ENCODE results near the gene S100PBP. TPM values are rescaled to one million over a fixed set of nuclear protein-coding genes. Genes with fewer than 3 reads are reported as not detected.

S100PBP gene
- total and polyA plus RNA-seq, 2 of the 4 experiments (the other 2 are of a cell fraction): 13.9 to 20.3 TPM

DNA sequence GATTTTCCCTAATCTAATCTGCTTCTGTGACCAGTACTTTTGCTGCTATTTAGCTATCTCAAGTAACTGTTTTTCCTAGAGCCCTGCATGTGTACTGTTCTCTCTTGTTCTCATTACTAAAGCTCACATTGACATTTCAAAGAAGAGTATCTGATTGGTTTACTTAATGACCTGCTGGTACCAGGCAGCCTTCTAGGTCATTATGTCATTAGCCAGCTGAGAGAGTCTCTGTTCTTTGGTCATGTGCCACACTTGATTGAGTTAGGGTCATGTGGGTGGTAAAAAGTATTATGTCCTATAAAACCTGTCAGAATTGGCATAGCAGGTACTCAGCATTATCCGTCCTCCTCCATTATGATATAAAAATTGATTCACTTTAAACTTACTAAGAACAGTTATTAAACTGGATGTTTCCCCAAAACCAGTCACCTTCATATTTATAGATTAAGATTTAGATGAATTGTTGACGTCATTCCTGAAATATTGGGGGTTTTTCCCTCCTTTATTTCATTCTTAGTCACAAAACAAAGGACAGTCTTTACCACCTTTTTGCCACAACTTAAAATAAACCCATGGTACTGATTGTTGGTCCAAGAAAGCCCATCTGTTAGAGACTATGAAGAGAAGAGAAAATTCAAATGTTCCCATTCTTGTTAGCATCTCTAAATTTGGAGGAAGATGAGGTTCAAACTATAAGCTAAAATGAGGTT is 31.1 kb downstream of the S100PBP start:
- Histone ChIP-seq H4K8ac (ENCODE audit: low read depth in 2 of 2, low read length in 2 of 2) (no peak overlapping the region), H2AK5ac (ENCODE audit: low read depth, low read length) (no peak overlapping the region), H4K91ac (ENCODE audit: insufficient read depth, low read depth, low read length) (no peak overlapping the region), H3K4me3 (ENCODE audit: insufficient read depth, low read depth, low read length) (no peak overlapping the region), H3K56ac (ENCODE audit: extremely low read depth, insufficient read depth, low read length) (no peak overlapping the region), H3K14ac (replicated peaks; ENCODE audit: low read depth, low read length) (no peak overlapping the region), H3K27ac (ENCODE audit: insufficient read depth, low read length) (no peak overlapping the region), H2AFZ (replicated peaks; ENCODE audit: low read length, poor library complexity) (no peak overlapping the region), H3K4me1 (ENCODE audit: control insufficient read depth, insufficient read depth, low read length) (no peaks in the 10 kb centered on the region), H2BK5ac (ENCODE audit: low read depth, low read length, poor library complexity, severe bottlenecking) (no peak overlapping the region), H4K5ac (ENCODE audit: low read depth, low read length) (no peak overlapping the region), H3K9me1 (ENCODE audit: insufficient read depth, low read length) (no peaks in the 10 kb centered on the region), H3K79me1 (ENCODE audit: low read depth in 1 of 2, low read length in 2 of 2) (peaks cover 4 to 10% of the 10 kb centered on the region in 2 experiments; a peak in 2 of 4 replicates), H3K18ac (ENCODE audit: low read depth, low read length) (no peak overlapping the region), H2AK9ac (replicated peaks; ENCODE audit: low read depth, low read length, poor library complexity) (no peak overlapping the region), H3K9ac (ENCODE audit: low read depth, low read length) (no peak overlapping the region), H3K23ac (ENCODE audit: low read depth, low read length) (no peak overlapping the region), H4K20me1 (ENCODE audit: insufficient read depth, low read length) (no peaks in the 10 kb centered on the region), H2BK20ac (ENCODE audit: low read depth, low read length) (no peak overlapping the region), H2BK15ac (ENCODE audit: low read depth, low read length) (no peak overlapping the region), H2BK120ac (ENCODE audit: low read depth, low read length) (no peak overlapping the region), H3K4ac (ENCODE audit: low read depth, low read length) (no peak overlapping the region), H3K4me2 (ENCODE audit: low read depth, low read length) (no peak overlapping the region), H3K36me3 (ENCODE audit: control insufficient read depth, insufficient read depth, low read length) (peaks cover 21% of the 10 kb centered on the region), H3K9me3 (ENCODE audit: control insufficient read depth, insufficient read depth, low read length) (no peaks in the 10 kb centered on the region), H3K27me3 (ENCODE audit: control insufficient read depth, insufficient read depth, low read length) (no peaks in the 10 kb centered on the region)
- WGBS, 2 experiments (ENCODE audit: extremely low coverage in 2 of 2, insufficient read length in 1 of 2): no CpG with 5 or more reads among the region's 2 CpGs
- no peak for ATAC-seq (ENCODE audit: low read depth)
- in situ Hi-C loops (cut with MboI; ENCODE audit: low sequenced_read_pairs): no loop called here
- TF ChIP-seq RCOR1 (IDR thresholded peaks at IDR 0.05; ENCODE audit: insufficient replicate concordance, low read length) (no peak), SMC3 (IDR thresholded peaks at IDR 0.05; ENCODE audit: low read depth, low read length) (no peak), BHLHE40 (IDR thresholded peaks at IDR 0.05; ENCODE audit: low read depth, low read length) (no peak), RFX5 (IDR thresholded peaks at IDR 0.05; ENCODE audit: low read depth, low read length) (no peak), FOS (IDR thresholded peaks at IDR 0.05; ENCODE audit: low read depth, low read length) (no peak), MXI1 (IDR thresholded peaks at IDR 0.05; ENCODE audit: borderline replicate concordance, low read depth, low read length) (no peak), MAZ (IDR thresholded peaks at IDR 0.05; ENCODE audit: borderline replicate concordance, low read depth, low read length) (no peak), RAD21 (IDR thresholded peaks at IDR 0.05; ENCODE audit: low read length) (no peak), CEBPB (IDR thresholded peaks at IDR 0.05; ENCODE audit: low read depth, low read length) (no peak), NFE2L2 (IDR thresholded peaks at IDR 0.05; ENCODE audit: low read depth, low read length) (no peak), ELK1 (IDR thresholded peaks at IDR 0.05; ENCODE audit: borderline replicate concordance, low read depth, low read length) (no peak)
- TF ChIP-seq, protein P1, sequence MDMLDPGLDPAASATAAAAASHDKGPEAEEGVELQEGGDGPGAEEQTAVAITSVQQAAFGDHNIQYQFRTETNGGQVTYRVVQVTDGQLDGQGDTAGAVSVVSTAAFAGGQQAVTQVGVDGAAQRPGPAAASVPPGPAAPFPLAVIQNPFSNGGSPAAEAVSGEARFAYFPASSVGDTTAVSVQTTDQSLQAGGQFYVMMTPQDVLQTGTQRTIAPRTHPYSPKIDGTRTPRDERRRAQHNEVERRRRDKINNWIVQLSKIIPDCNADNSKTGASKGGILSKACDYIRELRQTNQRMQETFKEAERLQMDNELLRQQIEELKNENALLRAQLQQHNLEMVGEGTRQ (IDR thresholded peaks at IDR 0.05; ENCODE audit: low read depth, low read length): no peak
- ChIA-PET POLR2A (ENCODE audit: unreplicated experiment) (interaction anchor here (0.6 kb wide), 1 partner anchor 9 kb away, joined by 8 read pairs; no protein-coding TSS in a partner anchor), CTCF (interaction anchor here (1.0 kb wide), 1 partner anchor 13 kb away, joined by 3 read pairs; no protein-coding TSS in a partner anchor)
- intact Hi-C loops (cut with micrococcal nuclease): no loop called here
- BruUV-seq (replicated peaks): TSS peak; percentile 4
- dilution Hi-C loops (cut with HindIII; ENCODE audit: low sequenced_read_pairs, unreplicated experiment): no loop called here
- DNase-seq: no peak
